Keratinocyte (primary cell): ENCODE results near the gene GNMT. TPM values are rescaled to one million over a fixed set of nuclear protein-coding genes. Genes with fewer than 3 reads are reported as not detected.

ENCODE experiments used
- DNase-seq: peaks from one replicate; pipeline ENCODE4 v3.0.0-alpha.2; 2011; ENCODE audit warnings: low read depth, missing footprints, low spot score
- FAIRE-seq: peaks from 2 replicates; lab custom pipeline; 2011; peaks lifted over from hg19 to GRCh38; lab: Jason Lieb, UNC
- H2AFZ ChIP-seq: 2 replicates; pipeline ENCODE4 v1.6.0; 2012; ENCODE audit warnings: low read length, control low read depth, inconsistent platforms; ENCODE audit not compliant: control insufficient read depth
- H3K27ac ChIP-seq: 2 replicates; pipeline ENCODE4 v1.5.1; 2011; ENCODE audit warnings: low read length; ENCODE audit not compliant: control insufficient read depth, insufficient read depth
- H3K27me3 ChIP-seq: 3 replicates; pipeline ENCODE4 v1.6.0; 2011; ENCODE audit warnings: low read length; ENCODE audit not compliant: control insufficient read depth, insufficient read depth; ENCODE audit errors: extremely low read depth
- H3K36me3 ChIP-seq, 2 experiments: 2 replicates in 1 of 2; 3 replicates in 1 of 2; pipeline ENCODE4 v1.5.1; 2011; ENCODE audit warnings: low read length in 2 of 2, mild to moderate bottlenecking in 1 of 2; ENCODE audit not compliant: control insufficient read depth in 2 of 2, insufficient read depth in 2 of 2; ENCODE audit errors: extremely low read depth in 1 of 2
- H3K4me1 ChIP-seq: 3 replicates; pipeline ENCODE4 v1.5.1; 2011; ENCODE audit warnings: low read length; ENCODE audit not compliant: control insufficient read depth, insufficient read depth; ENCODE audit errors: extremely low read depth
- H3K4me2 ChIP-seq: 3 replicates; pipeline ENCODE4 v1.6.0; 2011; ENCODE audit warnings: low read depth, low read length; ENCODE audit not compliant: control insufficient read depth, insufficient read depth; ENCODE audit errors: extremely low read depth
- H3K4me3 ChIP-seq, 3 experiments: fragments of 200-600 bp in 1 of 3; sonication (generic) in 1 of 3; 2 replicates in 2 of 3; 3 replicates in 1 of 3; pipeline ENCODE4 v1.5.1; 2011 to 2016; ENCODE audit warnings: low read length in 3 of 3, mild to moderate bottlenecking in 3 of 3, control low read depth in 2 of 3, inconsistent platforms in 1 of 3, low read depth in 1 of 3, mixed read lengths in 1 of 3, mixed run types in 1 of 3, moderate library complexity in 1 of 3; ENCODE audit not compliant: control insufficient read depth in 2 of 3, insufficient read depth in 2 of 3; ENCODE audit errors: extremely low read depth in 1 of 3
- H3K79me2 ChIP-seq: 2 replicates; pipeline ENCODE4 v1.6.0; 2012; ENCODE audit warnings: low read length; ENCODE audit not compliant: control insufficient read depth, insufficient read depth
- H3K9ac ChIP-seq: 3 replicates; pipeline ENCODE4 v1.6.0; 2011; ENCODE audit warnings: low read length; ENCODE audit not compliant: control insufficient read depth, insufficient read depth; ENCODE audit errors: extremely low read depth
- H3K9me1 ChIP-seq: 3 replicates; pipeline ENCODE4 v1.6.0; 2011; ENCODE audit warnings: low read length; ENCODE audit not compliant: control insufficient read depth, insufficient read depth; ENCODE audit errors: extremely low read depth
- H3K9me3 ChIP-seq: 2 replicates; pipeline ENCODE4 v1.5.1; 2012; ENCODE audit warnings: low read depth, low read length; ENCODE audit not compliant: control insufficient read depth
- H4K20me1 ChIP-seq: 3 replicates; pipeline ENCODE4 v1.6.0; 2011; ENCODE audit warnings: low read length; ENCODE audit not compliant: control insufficient read depth, insufficient read depth; ENCODE audit errors: extremely low read depth
- CTCF ChIP-seq, 3 experiments: IDR thresholded peaks in 1 of 3; conservative IDR thresholded peaks in 1 of 3; optimal IDR thresholded peaks in 1 of 3; 2 replicates in 2 of 3; 3 replicates in 1 of 3; pipeline versions ENCODE3 to v1.5.1; 2011; ENCODE audit warnings: low read length in 3 of 3, mild to moderate bottlenecking in 3 of 3, moderate library complexity in 2 of 3, control low read depth in 1 of 3, inconsistent platforms in 1 of 3; ENCODE audit not compliant: insufficient read depth in 2 of 3; ENCODE audit errors: extremely low read depth in 1 of 3
- EZH2 ChIP-seq: IDR thresholded peaks from one replicate; pipeline ENCODE4 v1.6.1; 2012; ENCODE audit warnings: inconsistent platforms, mild to moderate bottlenecking, low read length, moderate library complexity
- dilution Hi-C: fragments of 300-500 bp; cut with MboI; formaldehyde crosslinking; loops from one replicate; pipeline ENCODE4 v1.7.0; 2020; ENCODE audit warnings: low sequenced_read_pairs; ENCODE audit not compliant: extremely low pct_ligation_motif_present
- polyA plus RNA-seq, 5 experiments: library from polyadenylated mRNA; depleted of rRNA in 3 of 5; stranded (reverse) in 3 of 5; stranded (forward) in 1 of 5; unstranded in 1 of 5; fragments of >200 nt; gene quantifications; 1 replicate in 1 of 5; 2 replicates in 3 of 5; 3 replicates in 1 of 5; pipeline versions ENCODE4 v1.2.1 to v1.2.3, GENCODE V29; 2011 to 2012; ENCODE audit warnings: missing spikeins in 2 of 5, low read depth in 1 of 5, low replicate concordance in 1 of 5

Gene GNMT
- polyA plus RNA-seq, 1 donor (not counting 4 experiments of a cell fraction or from before 2014, with no cell fraction given), result 0.08 TPM

GRCh38 chr6:42935322-42935721 is 25.2 kb upstream of the GNMT start:
- no peaks in the 10 kb centered on the region for H3K9me3 ChIP-seq
- DNase-seq (no peak), FAIRE-seq (no peak)
- H3K79me2 ChIP-seq, result peaks cover 29% of the 10 kb centered on the region
- no peak overlapping the region for H3K4me3 ChIP-seq
- no peak overlapping the region for H3K9ac ChIP-seq
- no peak overlapping the region for H3K4me2 ChIP-seq
- peaks cover 21 to 26% of the 10 kb centered on the region in 2 experiments for H3K36me3 ChIP-seq
- no peaks in the 10 kb centered on the region for H4K20me1 ChIP-seq
- no peak overlapping the region for H3K27ac ChIP-seq
- no peaks in the 10 kb centered on the region for H3K9me1 ChIP-seq
- dilution Hi-C loops, result no loop called here
- H3K4me1 ChIP-seq, result peaks cover 6% of the 10 kb centered on the region
- H3K27me3 ChIP-seq, result no peaks in the 10 kb centered on the region
- no peak overlapping the region for H2AFZ ChIP-seq
- TF ChIP-seq CTCF (optimal IDR thresholded peaks at IDR 0.05 in 1 of 3, IDR thresholded peaks at IDR 0.05 in 1 of 3, conservative IDR thresholded peaks at IDR 0.05 in 1 of 3; ENCODE audit: extremely low read depth in 1 of 3, insufficient read depth in 2 of 3, low read length in 3 of 3) (no peak), EZH2 (no peak)

- H3K27me3 ChIP-seq, result no peaks in the 10 kb centered on the region
- FAIRE-seq (no peak), DNase-seq (no peak)
- H3K9me3 ChIP-seq, result no peaks in the 10 kb centered on the region
- TF ChIP-seq EZH2 (no peak), CTCF (optimal IDR thresholded peaks at IDR 0.05 in 1 of 3, IDR thresholded peaks at IDR 0.05 in 1 of 3, conservative IDR thresholded peaks at IDR 0.05 in 1 of 3; ENCODE audit: extremely low read depth in 1 of 3, insufficient read depth in 2 of 3, low read length in 3 of 3) (no peak)
- peaks cover 18% of the 10 kb centered on the region for H3K79me2 ChIP-seq
- no peak overlapping the region for H3K9ac ChIP-seq
- no peak overlapping the region for H3K4me3 ChIP-seq
- H3K9me1 ChIP-seq, result no peaks in the 10 kb centered on the region
- no peaks in the 10 kb centered on the region for H4K20me1 ChIP-seq
- H3K4me1 ChIP-seq, result no peaks in the 10 kb centered on the region
- H3K36me3 ChIP-seq, result peaks cover 21 to 28% of the 10 kb centered on the region in 2 experiments
- no peak overlapping the region for H2AFZ ChIP-seq
- no peak overlapping the region for H3K4me2 ChIP-seq
- H3K27ac ChIP-seq, result no peak overlapping the region
- dilution Hi-C loops, result no loop called here
These were observed 24.2 kb upstream of the GNMT start for GRCh38 chr6:42936398-42936797.
